ENCODE data around the gene APCDD1L. TPM values are rescaled to one million over a fixed set of nuclear protein-coding genes. Genes with fewer than 3 reads are reported as not detected.
"Not testable (repeated sequence)": the region's sequence is repeated elsewhere in the genome, so short reads cannot be mapped to it uniquely, and the experiment has no call there.

APCDD1L gene
- polyA plus RNA-seq, 1 donor, result 0.09 TPM

DNA sequence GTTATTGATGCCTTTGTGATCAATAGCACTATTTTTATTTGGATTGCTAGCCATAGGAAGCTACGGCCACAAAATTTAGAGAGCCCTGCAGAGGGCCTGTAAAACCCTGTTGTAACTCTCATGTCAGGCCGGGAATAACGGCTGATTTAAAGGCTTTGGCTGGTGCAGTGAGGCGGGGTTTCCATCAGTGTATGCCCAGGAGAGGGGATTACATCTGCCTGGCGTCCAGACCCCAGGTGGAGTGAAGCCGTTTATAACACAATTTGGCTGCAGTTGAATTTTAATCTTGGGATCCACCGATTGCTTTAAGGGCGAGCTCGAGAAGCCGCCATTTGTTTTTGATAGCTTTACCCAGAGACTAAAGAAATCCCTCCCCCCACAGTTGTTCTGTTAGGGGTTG, 29.1 kb upstream of the APCDD1L start:
- Histone ChIP-seq H3K4me3 (ENCODE audit: low read length) (no peak overlapping the region), H3K27ac (ENCODE audit: low read length) (no peak overlapping the region), H3K36me3 (ENCODE audit: control insufficient read depth, insufficient read depth, low read length) (no peaks in the 10 kb centered on the region), H3K9me3 (ENCODE audit: control insufficient read depth, low read depth, low read length) (no peaks in the 10 kb centered on the region), H3K4me1 (ENCODE audit: control insufficient read depth, insufficient read depth, low read length) (no peaks in the 10 kb centered on the region), H3K27me3 (ENCODE audit: control insufficient read depth, insufficient read depth, low read length) (peaks cover 8% of the 10 kb centered on the region)
- 100% methylated on average over 3 of the region's 10 CpGs for WGBS (ENCODE audit: insufficient coverage, low lambda C conversion rate)
- no peak for DNase-seq

GRCh38 chr20:58543274-58543673, 28.1 kb upstream of the APCDD1L start:
- DNase-seq, result no peak
- no peaks in the 10 kb centered on the region for H3K4me1 ChIP-seq (ENCODE audit: control insufficient read depth, insufficient read depth, low read length)
- peaks cover 8% of the 10 kb centered on the region for H3K27me3 ChIP-seq (ENCODE audit: control insufficient read depth, insufficient read depth, low read length)
- H3K4me3 ChIP-seq (ENCODE audit: low read length), result no peak overlapping the region
- WGBS (ENCODE audit: insufficient coverage, low lambda C conversion rate), result no CpG with 5 or more reads among the region's 6 CpGs
- H3K27ac ChIP-seq (ENCODE audit: low read length), result no peak overlapping the region
- H3K9me3 ChIP-seq (ENCODE audit: control insufficient read depth, low read depth, low read length), result no peaks in the 10 kb centered on the region
- H3K36me3 ChIP-seq (ENCODE audit: control insufficient read depth, insufficient read depth, low read length), result no peaks in the 10 kb centered on the region

- Histone ChIP-seq H3K36me3 (ENCODE audit: control insufficient read depth, insufficient read depth, low read length) (no peaks in the 10 kb centered on the region), H3K9me3 (ENCODE audit: control insufficient read depth, low read depth, low read length) (no peaks in the 10 kb centered on the region), H3K27ac (ENCODE audit: low read length) (no peak overlapping the region), H3K27me3 (ENCODE audit: control insufficient read depth, insufficient read depth, low read length) (peaks cover 8% of the 10 kb centered on the region), H3K4me3 (ENCODE audit: low read length) (no peak overlapping the region), H3K4me1 (ENCODE audit: control insufficient read depth, insufficient read depth, low read length) (no peaks in the 10 kb centered on the region)
- WGBS (ENCODE audit: insufficient coverage, low lambda C conversion rate), result no CpG with 5 or more reads among the region's 18 CpGs
- DNase-seq, result no peak
These were observed 27.4 kb upstream of the APCDD1L start for GRCh38 chr20:58542411-58543095.

- not testable (repeated sequence) for H3K9me3 ChIP-seq (ENCODE audit: control insufficient read depth, low read depth, low read length); H3K36me3 ChIP-seq (ENCODE audit: control insufficient read depth, insufficient read depth, low read length); H3K4me1 ChIP-seq (ENCODE audit: control insufficient read depth, insufficient read depth, low read length); DNase-seq; H3K27me3 ChIP-seq (ENCODE audit: control insufficient read depth, insufficient read depth, low read length); H3K27ac ChIP-seq (ENCODE audit: low read length); H3K4me3 ChIP-seq (ENCODE audit: low read length)
- WGBS (ENCODE audit: insufficient coverage, low lambda C conversion rate), result no CpG with 5 or more reads among the region's 6 CpGs
These were observed 26.8 kb upstream of the APCDD1L start for GRCh38 chr20:58542034-58542410.

DNA sequence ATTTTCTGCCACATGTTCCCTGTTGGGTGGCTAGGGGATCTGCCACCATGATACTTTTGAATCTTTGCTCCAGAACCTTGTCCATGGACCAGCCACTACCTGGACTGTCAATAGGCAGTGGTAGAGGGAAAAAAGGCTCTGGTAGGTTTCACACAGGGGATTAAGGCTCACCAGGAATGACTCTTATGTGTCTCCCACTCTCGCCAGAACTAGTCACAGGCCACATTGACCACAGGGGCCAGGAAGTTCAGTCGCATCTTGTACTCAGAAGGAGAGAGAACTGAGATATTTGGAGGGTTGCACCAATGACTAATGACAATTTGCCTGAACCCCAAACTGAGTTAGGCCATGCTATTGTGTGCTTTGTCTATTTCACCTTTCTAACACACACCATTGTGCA, 23.6 kb upstream of the APCDD1L start:
- Histone ChIP-seq H3K4me1 (ENCODE audit: control insufficient read depth, insufficient read depth, low read length) (no peaks in the 10 kb centered on the region), H3K27me3 (ENCODE audit: control insufficient read depth, insufficient read depth, low read length) (no peaks in the 10 kb centered on the region), H3K4me3 (ENCODE audit: low read length) (no peak overlapping the region), H3K27ac (ENCODE audit: low read length) (no peak overlapping the region), H3K36me3 (ENCODE audit: control insufficient read depth, insufficient read depth, low read length) (no peaks in the 10 kb centered on the region), H3K9me3 (ENCODE audit: control insufficient read depth, low read depth, low read length) (no peaks in the 10 kb centered on the region)
- WGBS (ENCODE audit: insufficient coverage, low lambda C conversion rate), result no CpG with 5 or more reads among the region's 2 CpGs
- DNase-seq, result no peak

- H3K27ac ChIP-seq (ENCODE audit: low read length), result no peak overlapping the region
- DNase-seq, result no peak
- H3K9me3 ChIP-seq (ENCODE audit: control insufficient read depth, low read depth, low read length), result no peaks in the 10 kb centered on the region
- no peak overlapping the region for H3K4me3 ChIP-seq (ENCODE audit: low read length)
- WGBS (ENCODE audit: insufficient coverage, low lambda C conversion rate), result no CpG with 5 or more reads among the region's 1 CpG
- no peaks in the 10 kb centered on the region for H3K4me1 ChIP-seq (ENCODE audit: control insufficient read depth, insufficient read depth, low read length)
- no peaks in the 10 kb centered on the region for H3K27me3 ChIP-seq (ENCODE audit: control insufficient read depth, insufficient read depth, low read length)
- H3K36me3 ChIP-seq (ENCODE audit: control insufficient read depth, insufficient read depth, low read length), result no peaks in the 10 kb centered on the region
These were observed 22.6 kb upstream of the APCDD1L start for GRCh38 chr20:58537831-58538230.

- Histone ChIP-seq H3K4me1 (ENCODE audit: control insufficient read depth, insufficient read depth, low read length) (no peaks in the 10 kb centered on the region), H3K4me3 (ENCODE audit: low read length) (no peak overlapping the region), H3K27me3 (ENCODE audit: control insufficient read depth, insufficient read depth, low read length) (no peaks in the 10 kb centered on the region), H3K27ac (ENCODE audit: low read length) (no peak overlapping the region), H3K36me3 (ENCODE audit: control insufficient read depth, insufficient read depth, low read length) (no peaks in the 10 kb centered on the region), H3K9me3 (ENCODE audit: control insufficient read depth, low read depth, low read length) (peaks cover 4% of the 10 kb centered on the region)
- DNase-seq, result no peak
- WGBS (ENCODE audit: insufficient coverage, low lambda C conversion rate), result no CpG with 5 or more reads among the region's 3 CpGs
These were observed 21.1 kb upstream of the APCDD1L start for GRCh38 chr20:58536289-58536688.

- no peaks in the 10 kb centered on the region for H3K36me3 ChIP-seq (ENCODE audit: control insufficient read depth, insufficient read depth, low read length)
- no peaks in the 10 kb centered on the region for H3K27me3 ChIP-seq (ENCODE audit: control insufficient read depth, insufficient read depth, low read length)
- peaks cover 4% of the 10 kb centered on the region for H3K9me3 ChIP-seq (ENCODE audit: control insufficient read depth, low read depth, low read length)
- no peak overlapping the region for H3K27ac ChIP-seq (ENCODE audit: low read length)
- H3K4me3 ChIP-seq (ENCODE audit: low read length), result no peak overlapping the region
- no peak for DNase-seq
- no peaks in the 10 kb centered on the region for H3K4me1 ChIP-seq (ENCODE audit: control insufficient read depth, insufficient read depth, low read length)
These were observed 16.5 kb upstream of the APCDD1L start for GRCh38 chr20:58531657-58532056.

DNA sequence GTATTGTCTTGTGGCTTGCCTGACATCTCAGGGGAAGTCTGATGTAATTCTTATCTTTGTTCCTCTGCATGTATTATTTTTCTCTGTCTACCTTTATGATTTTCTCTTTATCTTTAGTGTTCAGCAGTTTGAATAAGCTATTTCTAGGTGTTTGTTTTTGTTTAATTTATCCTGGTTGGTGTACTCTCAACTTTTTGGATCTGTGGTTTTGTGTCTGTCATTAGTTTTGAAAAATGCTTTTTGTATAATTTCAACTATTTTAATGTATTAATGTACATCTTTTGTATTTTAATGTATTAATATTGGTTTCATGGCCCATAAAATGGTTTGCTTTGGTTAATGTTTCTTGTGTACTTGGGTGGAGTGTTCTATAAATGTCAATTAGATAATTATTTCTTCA, 15.9 kb upstream of the APCDD1L start:
- H3K9me3 ChIP-seq (ENCODE audit: control insufficient read depth, low read depth, low read length), result peaks cover 4% of the 10 kb centered on the region
- no peaks in the 10 kb centered on the region for H3K4me1 ChIP-seq (ENCODE audit: control insufficient read depth, insufficient read depth, low read length)
- DNase-seq, result no peak
- H3K4me3 ChIP-seq (ENCODE audit: low read length), result no peak overlapping the region
- no peak overlapping the region for H3K27ac ChIP-seq (ENCODE audit: low read length)
- H3K27me3 ChIP-seq (ENCODE audit: control insufficient read depth, insufficient read depth, low read length), result no peaks in the 10 kb centered on the region
- H3K36me3 ChIP-seq (ENCODE audit: control insufficient read depth, insufficient read depth, low read length), result no peaks in the 10 kb centered on the region

- no peaks in the 10 kb centered on the region for H3K4me1 ChIP-seq (ENCODE audit: control insufficient read depth, insufficient read depth, low read length)
- H3K27ac ChIP-seq (ENCODE audit: low read length), result no peak overlapping the region
- H3K4me3 ChIP-seq (ENCODE audit: low read length), result no peak overlapping the region
- WGBS (ENCODE audit: insufficient coverage, low lambda C conversion rate), result 100% methylated on average over 1 of the region's 1 CpG
- no peak for DNase-seq
- no peaks in the 10 kb centered on the region for H3K36me3 ChIP-seq (ENCODE audit: control insufficient read depth, insufficient read depth, low read length)
- H3K9me3 ChIP-seq (ENCODE audit: control insufficient read depth, low read depth, low read length), result peaks cover 6% of the 10 kb centered on the region
- H3K27me3 ChIP-seq (ENCODE audit: control insufficient read depth, insufficient read depth, low read length), result no peaks in the 10 kb centered on the region
These were observed 13.2 kb upstream of the APCDD1L start for GRCh38 chr20:58528412-58528811.

GRCh38 chr20:58526411-58526810, 11.2 kb upstream of the APCDD1L start:
- Histone ChIP-seq H3K4me3 (ENCODE audit: low read length) (no peak overlapping the region), H3K9me3 (ENCODE audit: control insufficient read depth, low read depth, low read length) (peaks cover 2% of the 10 kb centered on the region), H3K4me1 (ENCODE audit: control insufficient read depth, insufficient read depth, low read length) (no peaks in the 10 kb centered on the region), H3K27ac (ENCODE audit: low read length) (no peak overlapping the region), H3K27me3 (ENCODE audit: control insufficient read depth, insufficient read depth, low read length) (no peaks in the 10 kb centered on the region), H3K36me3 (ENCODE audit: control insufficient read depth, insufficient read depth, low read length) (no peaks in the 10 kb centered on the region)
- DNase-seq, result no peak
- WGBS (ENCODE audit: insufficient coverage, low lambda C conversion rate), result 89% methylated on average over 1 of the region's 3 CpGs

All from large intestine (tissue), 3 donors.